ENCODE results near the gene PEX14. TPM values are rescaled to one million over a fixed set of nuclear protein-coding genes. Genes with fewer than 3 reads are reported as not detected.

The PEX14 gene
- total RNA-seq, 1 donor from 2014 or later: 17.8 TPM

DNA sequence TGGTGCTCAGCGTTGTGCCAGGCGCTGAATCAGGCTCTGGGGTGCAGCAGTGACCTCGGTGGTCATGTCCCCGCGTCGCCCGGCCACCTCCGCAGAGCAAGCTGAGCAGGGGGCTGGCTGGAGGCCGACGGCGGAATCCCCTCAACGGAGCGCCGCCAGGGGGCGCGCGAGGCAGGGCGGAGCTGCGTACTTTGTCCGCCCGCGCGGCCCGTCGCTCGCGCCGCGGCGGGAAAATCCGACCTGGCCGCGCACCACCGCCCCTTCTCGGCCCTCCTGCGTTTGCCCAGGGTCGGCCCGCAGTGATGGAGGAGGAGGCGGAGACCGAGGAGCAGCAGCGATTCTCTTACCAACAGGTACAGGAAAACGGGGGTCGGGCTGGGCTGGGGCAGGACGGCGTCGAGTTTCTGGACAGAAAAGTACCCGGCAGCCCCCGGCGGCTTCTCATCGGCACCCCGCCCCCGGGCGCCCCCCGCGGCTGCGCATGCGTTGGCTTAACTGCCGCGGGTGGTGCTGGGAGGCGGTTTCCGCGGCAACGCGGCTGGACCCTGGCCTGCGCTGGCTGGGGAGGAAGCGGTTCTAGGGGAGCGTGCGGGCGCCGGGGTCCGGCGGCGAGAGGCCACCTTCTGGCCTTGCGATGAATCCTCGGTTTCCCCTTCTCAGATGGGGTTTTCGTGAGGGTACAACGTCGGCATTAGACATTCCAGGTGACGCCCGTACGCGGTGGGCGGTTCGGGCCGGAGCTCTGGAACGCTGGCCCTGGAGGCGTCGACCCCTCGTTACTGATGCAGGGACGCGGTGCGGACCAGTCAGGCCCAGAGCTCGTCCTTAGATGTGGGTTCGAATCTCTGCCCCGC, 44.3 kb upstream of the PEX14 start, which contains the start of gene CENPS:
TSS of gene CENPS (plus strand) at position 218 of the 854 bp plus-strand sequence. CDS start at position 303, 85 bp downstream.
- no peaks in the 10 kb centered on the region for H3K27me3 Mint-ChIP-seq
- H3K4me3 Mint-ChIP-seq: peak within 1 kb of the TSS; percentile 92
- ChIA-PET POLR2A (interaction anchor here (0.6 to 2.6 kb wide), 14 partner anchors 32 to 1479 kb away, joined by 3 to 8 read pairs (median 4); partner anchors contain the start of genes DFFA, KIF1B, LZIC and NMNAT1), CTCF (interaction anchor here (1.1 to 4.8 kb wide), 6 partner anchors 31 to 436 kb away, joined by 4 to 57 read pairs (median 12); partner anchors contain the start of genes KIF1B and PGD)
- intact Hi-C loops (cut with micrococcal nuclease): loop anchor here (1.0 to 5.0 kb wide), 6 partner anchors 32 to 488 kb away; partner anchors contain the start of genes DFFA, LZIC, NMNAT1 and UBE4B
- peaks cover 28% of the 10 kb centered on the region for H3K4me1 Mint-ChIP-seq
- DNase-seq (peak; percentile 91), ATAC-seq (ENCODE audit: low read depth) (peak; percentile 86)
- peak within 1 kb of the TSS; percentile 96 for H3K27ac Mint-ChIP-seq
- H3K9me3 Mint-ChIP-seq: no peaks in the 10 kb centered on the region
- H3K36me3 Mint-ChIP-seq (ENCODE audit: low read depth): peaks cover 1% of the 10 kb centered on the region
- TF ChIP-seq, protein P1, sequence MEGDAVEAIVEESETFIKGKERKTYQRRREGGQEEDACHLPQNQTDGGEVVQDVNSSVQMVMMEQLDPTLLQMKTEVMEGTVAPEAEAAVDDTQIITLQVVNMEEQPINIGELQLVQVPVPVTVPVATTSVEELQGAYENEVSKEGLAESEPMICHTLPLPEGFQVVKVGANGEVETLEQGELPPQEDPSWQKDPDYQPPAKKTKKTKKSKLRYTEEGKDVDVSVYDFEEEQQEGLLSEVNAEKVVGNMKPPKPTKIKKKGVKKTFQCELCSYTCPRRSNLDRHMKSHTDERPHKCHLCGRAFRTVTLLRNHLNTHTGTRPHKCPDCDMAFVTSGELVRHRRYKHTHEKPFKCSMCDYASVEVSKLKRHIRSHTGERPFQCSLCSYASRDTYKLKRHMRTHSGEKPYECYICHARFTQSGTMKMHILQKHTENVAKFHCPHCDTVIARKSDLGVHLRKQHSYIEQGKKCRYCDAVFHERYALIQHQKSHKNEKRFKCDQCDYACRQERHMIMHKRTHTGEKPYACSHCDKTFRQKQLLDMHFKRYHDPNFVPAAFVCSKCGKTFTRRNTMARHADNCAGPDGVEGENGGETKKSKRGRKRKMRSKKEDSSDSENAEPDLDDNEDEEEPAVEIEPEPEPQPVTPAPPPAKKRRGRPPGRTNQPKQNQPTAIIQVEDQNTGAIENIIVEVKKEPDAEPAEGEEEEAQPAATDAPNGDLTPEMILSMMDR (IDR thresholded peaks at IDR 0.05): peak; percentile 57

DNA sequence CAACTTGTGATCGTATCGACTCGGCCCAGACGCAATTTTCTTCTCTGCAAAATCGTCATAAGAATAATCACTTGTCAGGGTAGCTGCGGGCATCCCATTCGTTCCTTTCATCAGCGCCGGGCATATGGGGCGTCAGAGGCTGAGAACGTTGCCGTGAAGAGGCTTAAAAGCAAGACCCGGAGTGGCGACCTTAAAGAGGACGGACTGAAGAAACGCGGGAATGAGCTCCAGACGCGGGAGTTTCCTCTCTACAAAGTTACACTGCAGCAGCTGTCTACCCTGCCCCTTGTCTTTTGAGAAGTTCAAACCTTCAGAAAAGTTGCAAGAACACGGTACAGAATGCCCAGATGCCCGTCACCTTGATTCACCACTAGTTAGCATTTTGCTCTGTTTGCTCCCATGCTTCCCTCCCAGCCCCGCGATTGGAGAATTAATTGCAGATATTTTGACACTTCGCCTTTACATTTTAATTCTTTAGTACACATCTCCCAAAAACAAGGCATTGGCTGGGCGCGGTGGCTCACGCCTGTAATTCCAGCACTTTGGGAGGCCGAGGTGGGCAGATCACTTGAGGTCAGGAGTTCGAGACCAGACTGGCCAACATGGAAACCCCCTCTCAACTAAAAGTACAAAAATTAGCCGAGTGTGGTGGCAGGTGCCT, 43.5 kb upstream of the PEX14 start:
- ChIA-PET CTCF (interaction anchor here (1.7 to 4.8 kb wide), 4 partner anchors 54 to 435 kb away, joined by 4 to 57 read pairs (median 30); partner anchors contain the start of gene KIF1B), POLR2A (interaction anchor here (0.7 to 2.6 kb wide), 6 partner anchors 32 to 1478 kb away, joined by 3 to 8 read pairs (median 5); partner anchors contain the start of genes DFFA, PEX14 and PGD)
- no peak for ATAC-seq (ENCODE audit: low read depth)
- intact Hi-C loops (cut with micrococcal nuclease): loop anchor here (2.0 to 5.0 kb wide), 3 partner anchors 398 to 488 kb away; partner anchors contain the start of genes LZIC, NMNAT1 and UBE4B
- peak overlapping the region; percentile 96 for H3K27ac Mint-ChIP-seq
- H3K4me3 Mint-ChIP-seq: peak overlapping the region; percentile 92
- H3K36me3 Mint-ChIP-seq (ENCODE audit: low read depth): peaks cover 1% of the 10 kb centered on the region
- no peaks in the 10 kb centered on the region for H3K9me3 Mint-ChIP-seq
- peaks cover 28% of the 10 kb centered on the region for H3K4me1 Mint-ChIP-seq
- H3K27me3 Mint-ChIP-seq: no peaks in the 10 kb centered on the region
- DNase-seq: no peak
- TF ChIP-seq, protein P1 (IDR thresholded peaks at IDR 0.05): no peak

DNA sequence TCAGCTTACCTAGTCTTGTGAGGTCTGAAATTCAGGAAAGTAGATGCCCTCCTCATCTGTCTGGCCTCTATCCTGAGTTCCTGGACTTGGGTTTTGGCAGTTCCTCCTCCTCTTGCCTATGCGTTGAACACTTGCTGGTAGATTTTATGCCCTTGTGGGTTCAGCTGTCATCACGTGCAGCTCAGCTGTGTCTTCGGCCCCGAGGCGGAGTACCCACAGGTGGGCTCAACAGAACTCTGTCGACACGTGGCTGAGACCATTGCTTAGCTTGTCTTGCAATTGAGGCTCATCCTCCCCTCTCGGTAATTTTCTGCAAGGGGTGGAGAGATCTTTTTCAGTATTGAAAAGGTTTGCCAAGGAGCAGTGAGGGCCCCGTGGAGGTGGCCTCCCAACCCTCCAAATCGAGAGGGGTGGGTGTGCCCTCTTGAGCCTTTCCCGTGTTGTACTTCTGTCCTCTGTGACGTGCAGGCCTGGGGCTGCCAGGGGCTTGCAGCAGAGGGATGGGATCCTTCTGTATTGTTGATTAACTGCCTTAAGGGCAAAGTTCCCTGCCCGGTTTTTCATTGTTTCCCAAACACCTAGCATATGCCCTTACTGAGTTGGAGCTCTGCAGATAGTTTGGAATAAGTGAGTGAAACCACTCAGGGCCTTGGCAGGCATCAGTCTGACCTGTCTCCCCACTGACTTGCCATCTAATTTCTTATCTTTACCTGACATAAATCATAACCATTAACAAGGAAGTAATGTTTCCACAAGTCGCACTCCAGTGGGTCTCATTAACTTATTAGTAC, 41.6 kb upstream of the PEX14 start:
- CTCF ChIA-PET: interaction anchor here (0.9 to 4.8 kb wide), 2 partner anchors 55 to 56 kb away, joined by 3 to 39 read pairs; no protein-coding TSS in a partner anchor
- Mint-ChIP-seq H3K27me3 (no peaks in the 10 kb centered on the region), H3K27ac (no peak overlapping the region), H3K4me3 (no peak overlapping the region), H3K9me3 (no peaks in the 10 kb centered on the region), H3K36me3 (ENCODE audit: low read depth) (peaks cover 1% of the 10 kb centered on the region), H3K4me1 (peaks cover 26% of the 10 kb centered on the region)
- POLR2A ChIA-PET: no interaction called here
- ATAC-seq (ENCODE audit: low read depth): no peak
- intact Hi-C loops (cut with micrococcal nuclease): loop anchor here (5.0 kb wide), 1 partner anchor 434 kb away; no protein-coding TSS in a partner anchor
- TF ChIP-seq, protein P1 (IDR thresholded peaks at IDR 0.05): no peak
- DNase-seq: no peak

DNA sequence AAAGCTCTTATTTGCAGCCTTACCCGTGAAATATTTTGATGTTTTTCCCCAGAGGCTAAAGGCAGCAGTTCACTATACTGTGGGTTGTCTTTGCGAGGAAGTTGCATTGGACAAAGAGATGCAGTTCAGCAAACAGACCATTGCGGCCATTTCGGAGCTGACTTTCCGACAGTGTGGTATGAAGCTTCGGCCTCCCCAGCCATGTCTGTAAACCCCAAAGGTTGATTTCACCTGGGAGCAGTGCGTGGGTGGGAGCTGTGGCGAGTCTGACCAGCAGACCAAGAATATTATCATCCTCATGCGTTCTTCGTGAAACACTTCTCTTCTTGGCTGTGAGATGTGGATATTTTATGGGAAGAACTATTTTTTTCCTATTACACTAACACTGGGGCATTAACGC, 41.0 kb upstream of the PEX14 start:
- CTCF ChIA-PET: interaction anchor here (0.7 to 0.9 kb wide), 2 partner anchors 56 to 589 kb away, joined by 3 read pairs; no protein-coding TSS in a partner anchor
- TF ChIP-seq, protein P1 (IDR thresholded peaks at IDR 0.05): no peak
- POLR2A ChIA-PET: no interaction called here
- intact Hi-C loops (cut with micrococcal nuclease): loop anchor here (5.0 kb wide), 1 partner anchor 434 kb away; no protein-coding TSS in a partner anchor
- no peaks in the 10 kb centered on the region for H3K27me3 Mint-ChIP-seq
- no peak overlapping the region for H3K4me3 Mint-ChIP-seq
- no peaks in the 10 kb centered on the region for H3K9me3 Mint-ChIP-seq
- DNase-seq: no peak
- H3K4me1 Mint-ChIP-seq: peaks cover 26% of the 10 kb centered on the region
- peaks cover 1% of the 10 kb centered on the region for H3K36me3 Mint-ChIP-seq (ENCODE audit: low read depth)
- ATAC-seq (ENCODE audit: low read depth): no peak
- no peak overlapping the region for H3K27ac Mint-ChIP-seq
